ENCODE data around the gene RASA2. TPM values are rescaled to one million over a fixed set of nuclear protein-coding genes. Genes with fewer than 3 reads are reported as not detected.

Gene RASA2
- total RNA-seq (2021; ENCODE audit: unreplicated experiment) = 14.5 TPM
- 3.6 TPM for polyA plus RNA-seq (2012; ENCODE audit: insufficient read length)
- percentile 84 among the genes with signal in this experiment for Bru-seq, nascent RNA
- percentile 85 among the genes with signal in this experiment for BruChase-seq, experiment 1, labeled RNA remaining after a 2-hour chase
- BruChase-seq, experiment 2, labeled RNA remaining after a 6-hour chase = percentile 69 among the genes with signal in this experiment
- long read RNA-seq, full-length matches to known transcripts = 9 of 27 reads
- long read RNA-seq, partial matches to known transcripts = 5 of 27 reads
- long read RNA-seq, other reads (novel, unspliced or antisense) = 13 of 27 reads

GRCh38 chr3:141486746-141487520 is at the start of gene RASA2:
Gene RASA2 (plus strand): TSS chr3:141487027. CDS start chr3:141487084, 57 bp downstream.
- no peak for DNase-seq (ENCODE audit: low read depth, low spot score)

GRCh38 chr3:141439589-141439988 is 47.2 kb upstream of the RASA2 start:
- H3K36me3 ChIP-seq (ENCODE audit: control insufficient read depth, insufficient read depth, low read length) = peaks cover 7% of the 10 kb centered on the region; the same call in 1 of the 2 replicates
- TF ChIP-seq SIN3A (IDR thresholded peaks at IDR 0.05; ENCODE audit: borderline replicate concordance, insufficient read depth, low read depth, low read length) (no peak), TCF7L2 (IDR thresholded peaks at IDR 0.05; ENCODE audit: low read depth, low read length) (no peak), POLR2AphosphoS5 (IDR thresholded peaks at IDR 0.05; ENCODE audit: low read depth, low read length) (no peak), CTCF (IDR thresholded peaks at IDR 0.05) (no peak), REST (IDR thresholded peaks at IDR 0.05; ENCODE audit: insufficient read depth in 1 of 2, low read depth in 2 of 2, low read length in 1 of 2) (no peak)
- H3K4me3 ChIP-seq (ENCODE audit: low read depth in 2 of 2, low read length in 2 of 2) = no peak overlapping the region
- ChIA-PET CTCF (interaction anchor here (0.7 kb wide), 1 partner anchor 15 kb away, joined by 3 read pairs; no protein-coding TSS in a partner anchor), POLR2A (interaction anchor here (0.5 to 0.6 kb wide), 2 partner anchors 31 to 549 kb away, joined by 4 to 8 read pairs; no protein-coding TSS in a partner anchor)
- H3K4me1 ChIP-seq (ENCODE audit: control insufficient read depth, insufficient read depth, low read length) = no peaks in the 10 kb centered on the region
- no peak overlapping the region for H3K27ac ChIP-seq (ENCODE audit: low read length)
- intact Hi-C loops (cut with micrococcal nuclease; ENCODE audit: unreplicated experiment) (no loop called here), in situ Hi-C loops (cut with HindIII; ENCODE audit: low pct_unique_long_range_greater_than_20kb, low sequenced_read_pairs) (no loop called here)
- BruUV-seq (replicated peaks) = no TSS peak
- H3K9me3 ChIP-seq (ENCODE audit: control insufficient read depth, insufficient read depth, low read depth, low read length) = no peaks in the 10 kb centered on the region
- no peaks in the 10 kb centered on the region for H3K27me3 ChIP-seq (ENCODE audit: control insufficient read depth, insufficient read depth, low read length)
- ATAC-seq = no peak
- DNase-seq (ENCODE audit: low read depth, low spot score) = no peak

More at GRCh38 chr3:141486746-141487520, at the start of gene RASA2:
- CTCF ChIA-PET = interaction anchor here (0.5 to 0.6 kb wide), 2 partner anchors 21 to 89 kb away, joined by 3 read pairs; no protein-coding TSS in a partner anchor
- in situ Hi-C loops (cut with HindIII; ENCODE audit: low pct_unique_long_range_greater_than_20kb, low sequenced_read_pairs) (no loop called here), intact Hi-C loops (cut with micrococcal nuclease; ENCODE audit: unreplicated experiment) (no loop called here)
- peaks cover 15% of the 10 kb centered on the region for H3K4me1 ChIP-seq (ENCODE audit: control insufficient read depth, insufficient read depth, low read length)
- POLR2A ChIA-PET = interaction anchor here (0.5 to 0.7 kb wide), 2 partner anchors 21 to 120 kb away, joined by 4 to 9 read pairs; no protein-coding TSS in a partner anchor
- peak within 1 kb of the TSS; percentile 77 for H3K27ac ChIP-seq (ENCODE audit: low read length)
- ATAC-seq = peak; percentile 97
- no peaks in the 10 kb centered on the region for H3K36me3 ChIP-seq (ENCODE audit: control insufficient read depth, insufficient read depth, low read length)
- TF ChIP-seq SIN3A (IDR thresholded peaks at IDR 0.05; ENCODE audit: borderline replicate concordance, insufficient read depth, low read depth, low read length) = 0 out of 2 replicates have a peak, but pooled peaks have one; percentile 32
- TF ChIP-seq TCF7L2 (IDR thresholded peaks at IDR 0.05; ENCODE audit: low read depth, low read length) = no peak
- TF ChIP-seq POLR2AphosphoS5 (IDR thresholded peaks at IDR 0.05; ENCODE audit: low read depth, low read length) = peak; percentile 54
- no peaks in the 10 kb centered on the region for H3K9me3 ChIP-seq (ENCODE audit: control insufficient read depth, insufficient read depth, low read depth, low read length)
- H3K27me3 ChIP-seq (ENCODE audit: control insufficient read depth, insufficient read depth, low read length) = no peaks in the 10 kb centered on the region
- H3K4me3 ChIP-seq (ENCODE audit: low read depth in 2 of 2, low read length in 2 of 2) = peak within 1 kb of the TSS; percentile 69 to 75
- no TSS peak for BruUV-seq (replicated peaks)
